ENCODE results near the gene PEX14. TPM values are rescaled to one million over a fixed set of nuclear protein-coding genes. Genes with fewer than 3 reads are reported as not detected.
A peak's percentile ranks its signal among the peaks of the same experiment; 100 is the strongest.

Gene PEX14
- total RNA-seq, 4 donors from 2014 or later, result 2.0 to 21.9 (median 5.3) TPM

DNA sequence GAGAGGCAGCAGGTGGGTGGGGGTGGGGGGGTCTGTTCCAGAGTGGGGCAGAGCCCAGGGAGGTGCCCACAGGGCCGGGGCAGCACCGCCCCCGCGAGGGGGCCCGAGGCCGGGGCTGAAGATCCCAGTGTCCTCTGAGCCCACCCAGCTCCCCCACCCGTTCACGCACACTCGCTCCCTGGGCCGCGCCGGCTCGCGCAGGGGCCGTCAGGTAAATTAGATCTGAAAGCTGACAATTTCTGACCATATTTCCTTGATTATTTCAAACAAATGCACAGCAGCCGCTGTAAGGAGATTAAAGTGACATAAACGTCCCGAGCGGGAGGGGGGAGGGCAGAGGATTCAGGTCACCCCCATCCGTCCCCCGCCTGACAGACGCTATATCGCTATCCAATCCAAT, 203.7 kb downstream of the PEX14 start:
- no peaks in the 10 kb centered on the region for H3K36me3 ChIP-seq
- H3K9me3 ChIP-seq, result no peaks in the 10 kb centered on the region
- no peak overlapping the region for H3K27ac ChIP-seq
- H3K27me3 ChIP-seq, result no peaks in the 10 kb centered on the region
- H3K4me1 ChIP-seq, result peaks cover 0 to 5% of the 10 kb centered on the region in 2 donors
- TF ChIP-seq, protein P1, sequence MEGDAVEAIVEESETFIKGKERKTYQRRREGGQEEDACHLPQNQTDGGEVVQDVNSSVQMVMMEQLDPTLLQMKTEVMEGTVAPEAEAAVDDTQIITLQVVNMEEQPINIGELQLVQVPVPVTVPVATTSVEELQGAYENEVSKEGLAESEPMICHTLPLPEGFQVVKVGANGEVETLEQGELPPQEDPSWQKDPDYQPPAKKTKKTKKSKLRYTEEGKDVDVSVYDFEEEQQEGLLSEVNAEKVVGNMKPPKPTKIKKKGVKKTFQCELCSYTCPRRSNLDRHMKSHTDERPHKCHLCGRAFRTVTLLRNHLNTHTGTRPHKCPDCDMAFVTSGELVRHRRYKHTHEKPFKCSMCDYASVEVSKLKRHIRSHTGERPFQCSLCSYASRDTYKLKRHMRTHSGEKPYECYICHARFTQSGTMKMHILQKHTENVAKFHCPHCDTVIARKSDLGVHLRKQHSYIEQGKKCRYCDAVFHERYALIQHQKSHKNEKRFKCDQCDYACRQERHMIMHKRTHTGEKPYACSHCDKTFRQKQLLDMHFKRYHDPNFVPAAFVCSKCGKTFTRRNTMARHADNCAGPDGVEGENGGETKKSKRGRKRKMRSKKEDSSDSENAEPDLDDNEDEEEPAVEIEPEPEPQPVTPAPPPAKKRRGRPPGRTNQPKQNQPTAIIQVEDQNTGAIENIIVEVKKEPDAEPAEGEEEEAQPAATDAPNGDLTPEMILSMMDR (IDR thresholded peaks at IDR 0.05), result no peak
- no peak for TF ChIP-seq POLR2A (IDR thresholded peaks at IDR 0.05)
- intact Hi-C loops (cut with DNase I; ENCODE audit: low total_unique reads), result no loop called here
- DNase-seq, result no peak
- H3K4me3 ChIP-seq, result no peak overlapping the region

DNA sequence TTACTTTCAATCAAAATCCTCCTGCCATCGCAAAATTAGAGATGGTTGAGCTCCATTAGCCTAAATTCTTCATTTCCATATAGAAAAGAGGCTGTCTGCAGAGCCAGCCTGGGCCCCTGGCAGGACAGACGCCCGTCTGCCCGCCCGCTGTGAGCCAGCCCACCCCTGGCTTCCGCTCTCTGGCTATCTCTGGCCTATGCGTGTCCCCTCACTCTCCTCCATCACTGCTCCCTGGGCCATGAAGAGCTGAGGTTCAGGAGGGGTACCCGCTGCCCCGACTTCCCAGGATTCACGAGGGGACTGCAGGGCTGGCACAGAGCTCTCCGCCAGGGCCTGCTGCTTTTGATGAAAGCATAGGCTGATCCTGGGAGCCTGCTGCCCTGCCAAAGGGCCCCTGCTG, 204.1 kb downstream of the PEX14 start:
- intact Hi-C loops (cut with DNase I; ENCODE audit: low total_unique reads), result no loop called here
- Histone ChIP-seq H3K27me3 (no peaks in the 10 kb centered on the region), H3K36me3 (no peaks in the 10 kb centered on the region), H3K9me3 (no peaks in the 10 kb centered on the region), H3K27ac (no peak overlapping the region), H3K4me3 (no peak overlapping the region), H3K4me1 (peaks cover 0 to under 1% of the 10 kb centered on the region in 2 donors)
- DNase-seq, result no peak
- TF ChIP-seq POLR2A (IDR thresholded peaks at IDR 0.05), result no peak

DNA sequence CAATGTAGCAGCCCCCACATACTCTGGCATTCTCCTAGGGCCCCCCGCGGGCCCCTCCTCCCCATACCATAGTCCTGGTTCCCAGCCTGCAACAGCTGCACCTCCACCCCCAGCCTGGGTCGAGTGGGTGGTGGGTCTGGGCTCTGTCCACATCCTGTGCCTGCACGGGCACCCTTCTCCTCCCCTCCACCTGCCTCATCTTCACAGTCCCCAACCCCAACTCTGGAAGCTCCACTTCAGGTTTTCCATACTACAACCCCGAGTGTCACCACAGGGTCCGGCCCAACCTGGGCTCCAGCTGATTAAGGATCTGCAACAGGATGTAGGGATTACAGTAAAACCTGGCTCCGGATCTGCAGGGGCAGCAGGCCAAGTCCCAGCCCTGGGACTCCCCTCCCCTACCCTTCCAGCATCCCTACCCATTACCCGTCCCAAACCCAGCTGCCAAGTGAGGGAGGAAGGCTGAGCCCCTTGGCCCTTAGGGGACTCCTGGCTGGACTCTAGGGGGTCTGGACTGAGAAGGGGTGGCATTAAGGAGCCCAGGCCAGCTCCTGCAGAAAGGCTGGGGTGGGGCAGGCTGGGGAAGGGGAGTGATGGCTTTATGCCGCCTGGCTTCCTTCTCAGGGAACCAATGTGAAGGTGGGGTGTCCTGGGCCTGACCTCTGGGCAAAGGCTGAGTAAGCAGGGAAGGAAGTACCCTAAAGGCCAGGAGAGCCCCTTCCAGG, 204.9 kb downstream of the PEX14 start:
- TF ChIP-seq, protein P1 (IDR thresholded peaks at IDR 0.05), result peak in 1 of 4 experiments; percentile 5
- peak in 1 of 2 donors; percentile 37 for TF ChIP-seq POLR2A (IDR thresholded peaks at IDR 0.05)

More for the DNA sequence above, 204.9 kb downstream of the PEX14 start:
- H3K4me1 ChIP-seq, result no peaks in the 10 kb centered on the region
- intact Hi-C loops (cut with DNase I; ENCODE audit: low total_unique reads), result no loop called here
- peak overlapping the region in 1 of 2 donors; percentile 22 for H3K27ac ChIP-seq
- no peaks in the 10 kb centered on the region for H3K9me3 ChIP-seq
- no peak overlapping the region for H3K4me3 ChIP-seq
- no peaks in the 10 kb centered on the region for H3K27me3 ChIP-seq
- no peaks in the 10 kb centered on the region for H3K36me3 ChIP-seq
- DNase-seq, result peak in 1 of 2 donors; percentile 64

Small RNA genes within 50 kb of the gene (small RNA-seq; reads per million reads assigned to genes)
- gene RN7SL614P, result not detected

Other genes with a start within 250 kb of the PEX14 start
- gene PGD, start 75.9 kb upstream of the PEX14 start, total RNA-seq, result 10 to 100 TPM; 13.8 to 79.7 (median 37.5) TPM
- gene CENPS, start 44.5 kb upstream of the PEX14 start, total RNA-seq, result 10 to 100 TPM in 1 of 4 donors, 1 to 10 TPM in 3; 2.6 to 15.4 (median 6.2) TPM
- under 1 TPM in 1 of 4 donors, not detected in 3; 0.79 TPM for gene CORT, start 24.9 kb upstream of the PEX14 start, total RNA-seq
- 10 to 100 TPM in 3 of 4 donors, 1 to 10 TPM in 1; 5.1 to 41.6 (median 25.7) TPM for gene DFFA, start 2.4 kb upstream of the PEX14 start, total RNA-seq

All from uterus (tissue), 4 donors.